ENCODE measurements around the gene ABTB2. TPM values are rescaled to one million over a fixed set of nuclear protein-coding genes. Genes with fewer than 3 reads are reported as not detected.

Gene ABTB2
- total RNA-seq, 1 experiment from 2014 or later: 5.5 TPM

DNA sequence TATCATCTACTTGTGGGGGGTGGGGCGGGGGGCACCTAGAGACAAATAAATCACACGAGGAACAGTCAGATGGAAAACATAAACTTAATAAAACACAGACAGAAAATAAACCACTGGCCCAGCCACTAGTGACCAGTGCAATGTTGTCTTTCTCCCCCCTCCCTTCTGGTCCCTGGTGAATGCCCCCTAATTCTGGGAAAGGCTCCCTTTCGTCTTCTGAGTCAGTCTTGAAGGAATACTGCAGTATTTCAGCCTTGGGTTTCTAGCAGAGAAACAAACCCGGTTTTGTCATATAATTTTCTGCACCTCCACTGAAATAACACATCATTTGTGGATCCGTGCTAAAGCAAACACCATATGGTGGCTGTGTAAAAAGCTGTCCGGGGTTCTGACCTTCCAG is 101.7 kb downstream of the ABTB2 start:
- no peak overlapping the region for H2AK5ac ChIP-seq (ENCODE audit: insufficient read length, low read length)
- no peaks in the 10 kb centered on the region for H3K79me2 ChIP-seq (ENCODE audit: insufficient read depth, low read length)
- Mint-ChIP-seq H3K4me3 (no peak overlapping the region), H3K27ac (no peak overlapping the region), H3K36me3 (ENCODE audit: insufficient read depth in 1 of 3, low read depth in 3 of 3) (no peaks in the 10 kb centered on the region), H3K4me1 (peaks cover 11 to 16% of the 10 kb centered on the region in 2 experiments), H3K27me3 (ENCODE audit: low read depth) (no peaks in the 10 kb centered on the region; the same call in 1 of the 2 replicates), H3K9me3 (no peaks in the 10 kb centered on the region)
- no peak overlapping the region for H3K14ac ChIP-seq (ENCODE audit: insufficient read depth, low read length)
- no peak overlapping the region for H3K9ac ChIP-seq (ENCODE audit: extremely low read depth, insufficient read length, low read length)
- DNase-seq: no peak
- no peaks in the 10 kb centered on the region for H4K20me1 ChIP-seq (ENCODE audit: control insufficient read depth, insufficient read depth, insufficient read length)
- no peak overlapping the region for H2AFZ ChIP-seq (ENCODE audit: low read length)
- WGBS (ENCODE audit: extremely low coverage, insufficient read length, low lambda C conversion rate): no CpG with 5 or more reads among the region's 6 CpGs
- no peak overlapping the region for H3K4me2 ChIP-seq (ENCODE audit: insufficient read depth, insufficient read length, low read length)
- TF ChIP-seq CTCF (conservative IDR thresholded peaks at IDR 0.05): no peak
- H3K4ac ChIP-seq (ENCODE audit: low read depth, low read length): no peak overlapping the region
- no peaks in the 10 kb centered on the region for H3K79me1 ChIP-seq (ENCODE audit: insufficient read depth, low read depth, low read length, poor library complexity, severe bottlenecking)
- no peak overlapping the region for H4K8ac ChIP-seq (replicated peaks; ENCODE audit: insufficient read length, low read depth, low read length)
- no peak overlapping the region for H4K5ac ChIP-seq (ENCODE audit: insufficient read length, low read depth, low read length)
- H3K23me2 ChIP-seq (ENCODE audit: insufficient read length, low read depth, low read length, poor library complexity, severe bottlenecking): no peaks in the 10 kb centered on the region
- no peak overlapping the region for H2BK12ac ChIP-seq (ENCODE audit: insufficient read length, low read depth, low read length)
- no peak overlapping the region for H2BK5ac ChIP-seq (ENCODE audit: insufficient read length, low read length)
- H3K27ac ChIP-seq (ENCODE audit: insufficient read length, low read depth, low read length): no peak overlapping the region
- H2BK20ac ChIP-seq (ENCODE audit: low read depth, low read length, poor library complexity, severe bottlenecking): no peak overlapping the region
- no peak overlapping the region for H3K23ac ChIP-seq (ENCODE audit: insufficient read length, low read depth, low read length)
- no peak overlapping the region for H3K18ac ChIP-seq (ENCODE audit: insufficient read length, low read depth, low read length)
- H3T11ph ChIP-seq (ENCODE audit: low read length): no peak overlapping the region
- no peak overlapping the region for H4K91ac ChIP-seq (ENCODE audit: insufficient read length, low read depth, low read length)
- H3K4me1 ChIP-seq (ENCODE audit: insufficient read depth, low read length): no peaks in the 10 kb centered on the region
- no peak overlapping the region for H2BK15ac ChIP-seq (ENCODE audit: low read depth, low read length)
- no peaks in the 10 kb centered on the region for H3K9me3 ChIP-seq (ENCODE audit: control insufficient read depth, low read depth, low read length)
- H3K56ac ChIP-seq (ENCODE audit: insufficient read length, low read depth, low read length): no peak overlapping the region
- no peaks in the 10 kb centered on the region for H3K27me3 ChIP-seq (ENCODE audit: insufficient read depth, low read length)
- no peak overlapping the region for H2BK120ac ChIP-seq (ENCODE audit: low read depth, low read length, poor library complexity, severe bottlenecking)
